Heart left ventricle (tissue), 13 donors: ENCODE measurements around the gene GALNT10.

ENCODE experiments used
- POLR2A ChIP-seq, 2 donors: fragments of 450-650 bp; IDR thresholded peaks; one replicate each; pipeline ENCODE4 v1.6.1; 2017; ENCODE audit warnings: antibody characterized with exemption in 2 of 2, mild to moderate bottlenecking in 2 of 2, moderate library complexity in 2 of 2
- TF ChIP-seq, protein P1 (sequence below), 12 donors: fragments of 200-600 bp; sonication (generic) in 4 of 12; IDR thresholded peaks; one replicate each; pipeline versions ENCODE4 v1.5.0 to v1.8.0; 2018 to 2022; ENCODE audit warnings: antibody characterized with exemption in 12 of 12, mild to moderate bottlenecking in 5 of 12
- donor health status: ischemic (EF 13 %, LVEDD 7.1; RV severe dilation, severe dysfunction).
- donor health status: DM: no; HTN: yes; CAD: no.
- donor health status: DM: no; HTN: no; CAD: no.
- donor health status: ischemic (EF 25% LVEDD 6.9; RV normal size, moderate dysfunction).
- donor health status: ischemic (EF 25% LVEDD 5.7; RV mildly dilated, moderate dysfunction).
- donor health status: ischemic (EF 35%, LVEDD 5.7; RV mildly dilated, moderate dysfunction).
- donor health status: nonischemic (EF 11% LVEDD 7.7; RV severe dilation, severe dysfunction).
- donor health status: DM: yes; HTN: yes; CAD: no.
- donor health status: PGD.
- donor health status: ischemic (EF 29% LVEDD 5.4; RV normal size, mild dysfunction).
- donor health status: nonischemic (EF 23%, LVEDD 6.1; RV moderate dilation, normal function).

DNA sequence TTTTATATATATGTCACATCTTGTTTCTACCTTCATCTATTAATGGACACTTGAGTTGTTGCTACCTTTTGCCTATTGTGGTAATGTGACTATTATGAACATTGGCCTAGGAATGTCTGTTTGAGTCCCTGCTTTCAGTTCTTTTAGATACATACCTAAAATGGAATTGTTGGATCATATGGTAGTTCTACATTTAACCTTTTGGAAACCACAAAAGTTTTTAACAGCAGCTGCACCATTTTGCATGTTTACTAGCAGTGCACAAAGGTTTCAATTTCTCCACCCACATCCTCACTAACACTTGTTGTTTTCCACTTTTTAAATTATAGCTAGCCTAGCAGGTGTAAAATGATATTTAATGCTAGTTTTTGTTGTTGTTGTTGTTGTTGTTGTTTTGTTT is 88.4 kb downstream of the GALNT10 start:
- TF ChIP-seq, protein P1, sequence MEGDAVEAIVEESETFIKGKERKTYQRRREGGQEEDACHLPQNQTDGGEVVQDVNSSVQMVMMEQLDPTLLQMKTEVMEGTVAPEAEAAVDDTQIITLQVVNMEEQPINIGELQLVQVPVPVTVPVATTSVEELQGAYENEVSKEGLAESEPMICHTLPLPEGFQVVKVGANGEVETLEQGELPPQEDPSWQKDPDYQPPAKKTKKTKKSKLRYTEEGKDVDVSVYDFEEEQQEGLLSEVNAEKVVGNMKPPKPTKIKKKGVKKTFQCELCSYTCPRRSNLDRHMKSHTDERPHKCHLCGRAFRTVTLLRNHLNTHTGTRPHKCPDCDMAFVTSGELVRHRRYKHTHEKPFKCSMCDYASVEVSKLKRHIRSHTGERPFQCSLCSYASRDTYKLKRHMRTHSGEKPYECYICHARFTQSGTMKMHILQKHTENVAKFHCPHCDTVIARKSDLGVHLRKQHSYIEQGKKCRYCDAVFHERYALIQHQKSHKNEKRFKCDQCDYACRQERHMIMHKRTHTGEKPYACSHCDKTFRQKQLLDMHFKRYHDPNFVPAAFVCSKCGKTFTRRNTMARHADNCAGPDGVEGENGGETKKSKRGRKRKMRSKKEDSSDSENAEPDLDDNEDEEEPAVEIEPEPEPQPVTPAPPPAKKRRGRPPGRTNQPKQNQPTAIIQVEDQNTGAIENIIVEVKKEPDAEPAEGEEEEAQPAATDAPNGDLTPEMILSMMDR (IDR thresholded peaks at IDR 0.05), result no peak
- no peak for TF ChIP-seq POLR2A (IDR thresholded peaks at IDR 0.05)
